ENCODE data around the gene FEZF2.

GRCh38 chr3:62359531-62359930 is 13.8 kb downstream of the FEZF2 start:
- no peak for TF ChIP-seq CTCF (IDR thresholded peaks at IDR 0.05; ENCODE audit: low read length)
- TF ChIP-seq EZH2 (IDR thresholded peaks at IDR 0.05; ENCODE audit: borderline replicate concordance, low read length), result no peak

Data from OCI-LY1 (cell line).